Putamen (tissue), 1 donor: Measurements from ENCODE around the gene DDX3X.
"Not testable (repeated sequence)": the region's sequence is repeated elsewhere in the genome, so short reads cannot be mapped to it uniquely, and the experiment has no call there.

Experiments
- DNase-seq: peaks from one replicate; pipeline ENCODE4 v3.0.0-alpha.2; 2016; ENCODE audit warnings: low spot score

The DDX3X gene

GRCh38 chrX:41333744-41334362 is at the start of gene DDX3X:
TSS of gene DDX3X (plus strand) at chrX:41334162. CDS start at chrX:41334253, 91 bp downstream.
- DNase-seq, result peak; percentile 85

- DNase-seq, result not testable (repeated sequence)
Measured at GRCh38 chrX:41285928-41286327, 48.0 kb upstream of the DDX3X start.

GRCh38 chrX:41288641-41289040 is 45.3 kb upstream of the DDX3X start:
- no peak for DNase-seq

GRCh38 chrX:41289095-41289494 is 44.9 kb upstream of the DDX3X start:
- DNase-seq, result no peak

- no peak for DNase-seq
Measured at GRCh38 chrX:41291309-41291708, 42.7 kb upstream of the DDX3X start.

GRCh38 chrX:41293269-41293668 is 40.7 kb upstream of the DDX3X start:
- no peak for DNase-seq

- DNase-seq, result no peak
Measured at GRCh38 chrX:41300758-41301437, 33.1 kb upstream of the DDX3X start.

GRCh38 chrX:41301438-41301824 is 32.5 kb upstream of the DDX3X start:
- DNase-seq, result no peak

GRCh38 chrX:41302370-41302769 is 31.6 kb upstream of the DDX3X start:
- DNase-seq, result no peak

GRCh38 chrX:41303013-41303412 is 30.9 kb upstream of the DDX3X start:
- no peak for DNase-seq

- no peak for DNase-seq
Measured at GRCh38 chrX:41304178-41304577, 29.8 kb upstream of the DDX3X start.

- no peak for DNase-seq
Measured at GRCh38 chrX:41308884-41309647, 24.9 kb upstream of the DDX3X start.

GRCh38 chrX:41312786-41313185 is 21.2 kb upstream of the DDX3X start:
- no peak for DNase-seq

GRCh38 chrX:41313419-41313818 is 20.5 kb upstream of the DDX3X start:
- no peak for DNase-seq

GRCh38 chrX:41314204-41314603 is 19.8 kb upstream of the DDX3X start:
- no peak for DNase-seq

GRCh38 chrX:41314881-41315280 is 19.1 kb upstream of the DDX3X start:
- no peak for DNase-seq

- DNase-seq, result not testable (repeated sequence)
Measured at GRCh38 chrX:41316266-41316665, 17.7 kb upstream of the DDX3X start.

- no peak for DNase-seq
Measured at GRCh38 chrX:41317477-41318208, 16.3 kb upstream of the DDX3X start.

- DNase-seq, result no peak
Measured at GRCh38 chrX:41320393-41320792, 13.6 kb upstream of the DDX3X start.

- no peak for DNase-seq
Measured at GRCh38 chrX:41322821-41323603, 10.9 kb upstream of the DDX3X start.

GRCh38 chrX:41326431-41326830 is 7.5 kb upstream of the DDX3X start:
- DNase-seq, result no peak

GRCh38 chrX:41327341-41327740 is 6.6 kb upstream of the DDX3X start:
- no peak for DNase-seq
